A549 (cell line): ENCODE measurements around the gene AUH. TPM values are rescaled to one million over a fixed set of nuclear protein-coding genes. Genes with fewer than 3 reads are reported as not detected.

Experiments
- ATAC-seq, 2 experiments: fragments of 200-7000 bp in 1 of 2; fragments of >200 bp in 1 of 2; cut with Nextera tagmentation in 1 of 2; cut with Tn5 transposase in 1 of 2; 3 replicates each; pipeline versions ENCODE4 v1.8.0 to v1.9.1; 2018 to 2020; ENCODE audit warnings: mild to moderate bottlenecking in 1 of 2, moderate library complexity in 1 of 2
- CTCF ChIA-PET: fragments of 300-600 bp; sonication (Branson Sonifier 250); formaldehyde crosslinking; extraction: SDS; loops from one replicate; lab custom pipeline; 2021; ENCODE audit warnings: antibody characterized with exemption, inconsistent platforms; lab: Yijun Ruan, JAX
- POLR2A ChIA-PET: fragments of 350-600 bp; formaldehyde crosslinking; extraction: SDS; loops from one replicate; lab custom pipeline; 2021; ENCODE audit warnings: antibody characterized with exemption, inconsistent platforms; lab: Yijun Ruan, JAX
- DNase-seq, 2 experiments: peaks; one replicate each; pipeline versions ENCODE4 v3.0.0 to v3.0.0-alpha.2; 2011 to 2016; ENCODE audit warnings: low read depth in 1 of 2, low spot score in 1 of 2
- FAIRE-seq: peaks from 2 replicates; lab custom pipeline; 2011; peaks lifted over from hg19 to GRCh38; lab: Jason Lieb, UNC
- H3K27ac ChIP-seq, 2 experiments: fragments of >200 bp; sonication (Bioruptor Twin); formaldehyde crosslinking; 3 replicates each; pipeline ENCODE4 v1.5.1; 2016 to 2017
- H3K4me1 ChIP-seq: fragments of >200 bp; sonication (Bioruptor Twin); formaldehyde crosslinking; 3 replicates; pipeline ENCODE4 v1.6.1; 2016
- H3K4me2 ChIP-seq: fragments of >200 bp; sonication (Bioruptor Twin); formaldehyde crosslinking; 3 replicates; pipeline ENCODE4 v1.6.1; 2016
- H3K4me3 ChIP-seq: fragments of >200 bp; sonication (Bioruptor Twin); formaldehyde crosslinking; 3 replicates; pipeline ENCODE4 v1.5.1; 2016
- H3K9me3 ChIP-seq: fragments of >200 bp; sonication (Bioruptor Twin); formaldehyde crosslinking; 3 replicates; pipeline ENCODE4 v1.6.1; 2016
- BHLHE40 ChIP-seq: IDR thresholded peaks from 2 replicates; pipeline ENCODE4 v1.6.1; 2012; ENCODE audit warnings: low read depth, low read length, inconsistent platforms
- CBX2 ChIP-seq: fragments of 200-600 bp; sonication (generic); IDR thresholded peaks from 2 replicates; pipeline ENCODE4 v1.6.1; 2016; ENCODE audit warnings: low read depth, mild to moderate bottlenecking, borderline replicate concordance
- CTCF ChIP-seq: fragments of >200 bp; sonication (Bioruptor Twin); formaldehyde crosslinking; IDR thresholded peaks from 3 replicates; pipeline ENCODE4 v1.5.1; 2016
- EHMT2 ChIP-seq: fragments of 200-600 bp; sonication (generic); IDR thresholded peaks from 2 replicates; pipeline ENCODE4 v1.6.1; 2016; ENCODE audit warnings: antibody characterized with exemption, low read depth, mild to moderate bottlenecking, moderate library complexity
- ELK1 ChIP-seq: fragments of 150-350 bp; IDR thresholded peaks from 2 replicates; pipeline ENCODE4 v1.6.1; 2014; ENCODE audit warnings: low read depth, mild to moderate bottlenecking, low read length
- ESRRA ChIP-seq: fragments of 150-350 bp; IDR thresholded peaks from 2 replicates; pipeline ENCODE4 v1.6.1; 2014; ENCODE audit warnings: mild to moderate bottlenecking, low read length, borderline replicate concordance
- FOSL2 ChIP-seq, 2 experiments: fragments of 450-650 bp in 1 of 2; fragments of >200 bp in 1 of 2; sonication (Bioruptor Twin) in 1 of 2; formaldehyde crosslinking; IDR thresholded peaks; 2 replicates each; pipeline versions ENCODE4 v1.5.0 to v1.6.1; 2016 to 2020; ENCODE audit warnings: mild to moderate bottlenecking in 1 of 2, moderate library complexity in 1 of 2
- FOXS1 ChIP-seq: fragments of 250-450 bp; sonication (Bioruptor Pico); IDR thresholded peaks from 2 replicates; pipeline ENCODE4 v1.5.0; 2020; ENCODE audit warnings: mild to moderate bottlenecking, moderate library complexity
- HOXA7 ChIP-seq: fragments of 250-450 bp; sonication (Bioruptor Pico); IDR thresholded peaks from 2 replicates; pipeline ENCODE4 v1.5.0; 2020; ENCODE audit warnings: mild to moderate bottlenecking, moderate library complexity
- HOXB13 ChIP-seq: fragments of 250-450 bp; sonication (Bioruptor Pico); IDR thresholded peaks from 2 replicates; pipeline ENCODE4 v1.5.0; 2020; ENCODE audit warnings: low read depth, mild to moderate bottlenecking, moderate library complexity
- HOXB5 ChIP-seq: fragments of 250-450 bp; sonication (Bioruptor Pico); IDR thresholded peaks from 2 replicates; pipeline ENCODE4 v1.5.0; 2020; ENCODE audit warnings: mild to moderate bottlenecking, moderate library complexity
- KDM1A ChIP-seq: fragments of 200-600 bp; sonication (generic); IDR thresholded peaks from 2 replicates; pipeline ENCODE4 v1.6.1; 2016; ENCODE audit warnings: low read depth, mild to moderate bottlenecking
- MAFK ChIP-seq: fragments of 450-650 bp; IDR thresholded peaks from 2 replicates; pipeline ENCODE4 v1.6.1; 2014; ENCODE audit not compliant: partially characterized antibody
- MYC ChIP-seq: IDR thresholded peaks from 2 replicates; pipeline ENCODE4 v1.6.1; 2012; ENCODE audit warnings: mild to moderate bottlenecking, inconsistent platforms, low read length, improper control_type of control experiment, borderline replicate concordance
- NR3C1 ChIP-seq: fragments of >200 bp; sonication (Bioruptor Twin); formaldehyde crosslinking; IDR thresholded peaks from 3 replicates; pipeline ENCODE4 v1.6.1; 2017
- PHF8 ChIP-seq: fragments of 200-600 bp; sonication (generic); IDR thresholded peaks from 2 replicates; pipeline ENCODE4 v1.6.1; 2016; ENCODE audit warnings: low read depth, mild to moderate bottlenecking, antibody characterized with exemption, moderate library complexity, borderline replicate concordance
- RAD21 ChIP-seq, 2 experiments: fragments of >200 bp in 1 of 2; sonication (Bioruptor Twin) in 1 of 2; formaldehyde crosslinking in 1 of 2; IDR thresholded peaks in 1 of 2; conservative IDR thresholded peaks in 1 of 2; 2 replicates in 1 of 2; 3 replicates in 1 of 2; pipeline ENCODE4 v1.6.1; 2012 to 2018; ENCODE audit warnings: inconsistent platforms in 1 of 2
- RCOR1 ChIP-seq: fragments of 150-350 bp; IDR thresholded peaks from 2 replicates; pipeline ENCODE4 v1.6.1; 2014; ENCODE audit warnings: antibody characterized with exemption, low read length, low read depth
- RFX5 ChIP-seq: fragments of 450-650 bp; IDR thresholded peaks from 2 replicates; pipeline ENCODE4 v1.7.1; 2014; ENCODE audit warnings: antibody characterized with exemption, mild to moderate bottlenecking, moderate library complexity
- SMC3 ChIP-seq: fragments of >200 bp; sonication (Bioruptor Twin); formaldehyde crosslinking; IDR thresholded peaks from 3 replicates; pipeline ENCODE4 v1.6.1; 2018; ENCODE audit warnings: inconsistent platforms
- SREBF2 ChIP-seq: fragments of 450-650 bp; IDR thresholded peaks from 2 replicates; pipeline ENCODE4 v1.6.1; 2014; ENCODE audit warnings: mild to moderate bottlenecking, moderate library complexity
- USF2 ChIP-seq: fragments of 450-650 bp; IDR thresholded peaks from 2 replicates; pipeline ENCODE4 v1.6.1; 2014; ENCODE audit warnings: antibody characterized with exemption
- ZSCAN20 ChIP-seq: fragments of 250-450 bp; sonication (Bioruptor Pico); IDR thresholded peaks from 2 replicates; pipeline ENCODE4 v1.8.0; 2022; ENCODE audit warnings: mild to moderate bottlenecking, moderate library complexity
- WGBS: methylation state at CpG from one replicate; pipeline ENCODE4 v1.1.6; 2017; ENCODE audit errors: missing lambda C conversion rate; 5-methylcytosine and 5-hydroxymethylcytosine counted together
- polyA plus RNA-seq, 4 experiments: library from polyadenylated mRNA; depleted of rRNA in 3 of 4; stranded (reverse); fragments of >200 nt; fragmentation: RNase III in 1 of 4; extraction: RNeasy Plus Mini Kit Qiagen cat#74134 plus additional on column Dnase treatment in 1 of 4; gene quantifications; 2 replicates in 3 of 4; 3 replicates in 1 of 4; pipeline ENCODE4 v1.2.3, GENCODE V29; 2011 to 2017

AUH gene
- polyA plus RNA-seq, 2 of the 4 experiments (the other 2 are of a cell fraction): 11.1 to 15.9 TPM

- H3K27ac ChIP-seq: no peak overlapping the region
- no peak overlapping the region for H3K4me2 ChIP-seq
- WGBS: 95% methylated on average over 3 of the region's 3 CpGs
- TF ChIP-seq RAD21 (conservative IDR thresholded peaks at IDR 0.05 in 1 of 2, IDR thresholded peaks at IDR 0.05 in 1 of 2) (peak in 1 of 2 experiments; percentile 21; a peak in 1 of 5 replicates), RFX5 (no peak), SMC3 (0 out of 3 replicates have a peak, but pooled peaks have one; percentile 11)
- DNase-seq (no peak), FAIRE-seq (no peak), ATAC-seq (peak in 1 of 2 experiments; percentile 38; a peak in 2 of 6 replicates)
- ChIA-PET POLR2A (no interaction called here), CTCF (interaction anchor here (0.5 to 2.0 kb wide), 5 partner anchors 14 to 358 kb away, joined by 3 to 5 read pairs (median 5); no protein-coding TSS in a partner anchor)
- H3K9me3 ChIP-seq: no peaks in the 10 kb centered on the region
- H3K4me1 ChIP-seq: no peaks in the 10 kb centered on the region
- no peak overlapping the region for H3K4me3 ChIP-seq
Observed at GRCh38 chr9:91341258-91341746, 20.4 kb downstream of the AUH start.

GRCh38 chr9:91340395-91340967, 21.2 kb downstream of the AUH start:
- DNase-seq: no peak
- FAIRE-seq: no peak
- CTCF ChIA-PET: interaction anchor here (0.6 to 2.0 kb wide), 5 partner anchors 15 to 94 kb away, joined by 3 to 5 read pairs (median 5); no protein-coding TSS in a partner anchor

GRCh38 chr9:91338681-91339080, 23.0 kb downstream of the AUH start:
- ChIA-PET CTCF (no interaction called here), POLR2A (no interaction called here)
- ATAC-seq (no peak), FAIRE-seq (no peak), DNase-seq (no peak)
- Histone ChIP-seq H3K4me2 (no peak overlapping the region), H3K9me3 (no peaks in the 10 kb centered on the region), H3K4me3 (no peak overlapping the region), H3K27ac (no peak overlapping the region), H3K4me1 (no peaks in the 10 kb centered on the region)
- TF ChIP-seq HOXA7 (CRISPR knock-in tag) (no peak), RCOR1 (no peak), FOSL2 (IDR thresholded peaks at IDR 0.05) (no peak), FOSL2 (CRISPR knock-in tag; IDR thresholded peaks at IDR 0.05) (no peak), HOXB5 (CRISPR knock-in tag) (no peak), SREBF2 (no peak), MAFK (no peak), NR3C1 (no peak), ELK1 (no peak), FOXS1 (CRISPR knock-in tag) (no peak), PHF8 (no peak), ESRRA (no peak), CBX2 (no peak), KDM1A (no peak), EHMT2 (no peak)

More at GRCh38 chr9:91340395-91340967, 21.2 kb downstream of the AUH start:
- H3K4me1 ChIP-seq: no peaks in the 10 kb centered on the region
- TF ChIP-seq RFX5 (no peak), MYC (no peak), HOXB5 (CRISPR knock-in tag) (no peak), ZSCAN20 (CRISPR knock-in tag) (no peak), MAFK (no peak), USF2 (no peak), CTCF (no peak), BHLHE40 (no peak), ELK1 (no peak), CBX2 (no peak), HOXB13 (no peak)
- H3K4me3 ChIP-seq: no peak overlapping the region
- H3K4me2 ChIP-seq: no peak overlapping the region
- H3K9me3 ChIP-seq: no peaks in the 10 kb centered on the region
- ATAC-seq: no peak
- WGBS: 85% methylated on average over 1 of the region's 1 CpG
- POLR2A ChIA-PET: no interaction called here
- no peak overlapping the region for H3K27ac ChIP-seq
